PC-9 (cell line): ENCODE results near the gene CDAN1. TPM values are rescaled to one million over a fixed set of nuclear protein-coding genes. Genes with fewer than 3 reads are reported as not detected.

Experiments used
- BruUV-seq: library from RNA; stranded (reverse); fragments of 400-500 nt; replicated peaks from 2 replicates; lab custom pipeline; 2021; lab: Mats Ljungman, UMichigan
- CTCF ChIA-PET: fragments of 300-600 bp; sonication (Branson Sonifier 250); formaldehyde crosslinking; loops from one replicate; lab custom pipeline; 2022; ENCODE audit warnings: antibody characterized with exemption; lab: Charles Lee
- POLR2A ChIA-PET: fragments of 300-600 bp; sonication (Branson Sonifier 250); formaldehyde crosslinking; loops from one replicate; lab custom pipeline; 2022; ENCODE audit warnings: antibody characterized with exemption; ENCODE audit not compliant: unreplicated experiment; lab: Charles Lee
- DNase-seq, 2 experiments: peaks; one replicate each; pipeline versions ENCODE4 v3.0.0 to v3.0.0-alpha.2; 2015 to 2022; ENCODE audit warnings: mixed read lengths in 1 of 2
- H2AFZ ChIP-seq: fragments of 200-600 bp; sonication (generic); 2 replicates; pipeline ENCODE4 v1.8.1; 2017; ENCODE audit warnings: antibody characterized with exemption
- H3F3A ChIP-seq: fragments of 200-600 bp; sonication (generic); 2 replicates; pipeline ENCODE4 v1.8.1; 2017; ENCODE audit warnings: antibody characterized with exemption, mild to moderate bottlenecking, low read depth; ENCODE audit not compliant: insufficient read depth
- H3K27ac ChIP-seq: fragments of 200-600 bp; sonication (generic); 2 replicates; pipeline ENCODE4 v1.6.1; 2016; ENCODE audit warnings: mixed run types
- H3K27me3 ChIP-seq: fragments of 200-600 bp; sonication (generic); 2 replicates; pipeline ENCODE4 v1.6.1; 2016; ENCODE audit warnings: low read depth, mixed run types; ENCODE audit not compliant: insufficient read depth
- H3K36me3 ChIP-seq: fragments of 200-600 bp; sonication (generic); 2 replicates; pipeline ENCODE4 v1.6.1; 2016; ENCODE audit warnings: low read depth, mixed run types
- H3K4me1 ChIP-seq: fragments of 200-600 bp; sonication (generic); replicated peaks from 2 replicates; pipeline ENCODE4 v1.6.1; 2016; ENCODE audit warnings: mixed run types; ENCODE audit not compliant: insufficient read depth
- H3K4me2 ChIP-seq: fragments of 200-600 bp; sonication (generic); 2 replicates; pipeline ENCODE4 v1.6.1; 2017; ENCODE audit warnings: mixed run types
- H3K4me3 ChIP-seq: fragments of 200-600 bp; sonication (generic); 2 replicates; pipeline ENCODE4 v1.6.1; 2016; ENCODE audit warnings: mixed run types
- H3K79me2 ChIP-seq: fragments of 200-600 bp; sonication (generic); 2 replicates; pipeline ENCODE4 v1.6.1; 2017; ENCODE audit warnings: low read depth, mixed run types
- H3K9me2 ChIP-seq: fragments of 200-600 bp; sonication (generic); 2 replicates; pipeline ENCODE4 v1.8.1; 2017; ENCODE audit warnings: mild to moderate bottlenecking; ENCODE audit not compliant: insufficient read depth
- H3K9me3 ChIP-seq: fragments of 200-600 bp; sonication (generic); 2 replicates; pipeline ENCODE4 v1.8.1; 2016; ENCODE audit warnings: low read depth; ENCODE audit not compliant: insufficient read depth
- H4K20me1 ChIP-seq: fragments of 200-600 bp; sonication (generic); 2 replicates; pipeline ENCODE4 v1.8.1; 2017; ENCODE audit not compliant: insufficient read depth
- EZH2 ChIP-seq: fragments of 200-600 bp; sonication (generic); IDR thresholded peaks from 2 replicates; pipeline ENCODE4 v1.8.0; 2017; ENCODE audit warnings: antibody characterized with exemption, low read depth
- intact Hi-C: fragments of 100-400 bp; cut with micrococcal nuclease; formaldehyde crosslinking; loops from one replicate; pipeline ENCODE4 v1.10.0; 2022; ENCODE audit not compliant: unreplicated experiment
- total RNA-seq: library from RNA; stranded (reverse); gene quantifications from 2 replicates; pipeline ENCODE4 v1.2.3, GENCODE V29; 2021
- TF ChIP-seq, protein P1 (sequence below): fragments of 200-600 bp; sonication (generic); conservative IDR thresholded peaks from 2 replicates; pipeline ENCODE4 v1.6.1; 2017; ENCODE audit warnings: mixed run types, antibody characterized with exemption, mild to moderate bottlenecking, moderate library complexity

The CDAN1 gene
- total RNA-seq, 1 experiment from 2014 or later: 23.4 TPM

GRCh38 chr15:42707068-42707467 is 29.9 kb downstream of the CDAN1 start:
- CTCF ChIA-PET: interaction anchor here (1.2 kb wide), 1 partner anchor 15 kb away, joined by 3 read pairs; no protein-coding TSS in a partner anchor

GRCh38 chr15:42705336-42705735 is 31.6 kb downstream of the CDAN1 start:
- H3K9me2 ChIP-seq: no peaks in the 10 kb centered on the region
- TF ChIP-seq, protein P1, sequence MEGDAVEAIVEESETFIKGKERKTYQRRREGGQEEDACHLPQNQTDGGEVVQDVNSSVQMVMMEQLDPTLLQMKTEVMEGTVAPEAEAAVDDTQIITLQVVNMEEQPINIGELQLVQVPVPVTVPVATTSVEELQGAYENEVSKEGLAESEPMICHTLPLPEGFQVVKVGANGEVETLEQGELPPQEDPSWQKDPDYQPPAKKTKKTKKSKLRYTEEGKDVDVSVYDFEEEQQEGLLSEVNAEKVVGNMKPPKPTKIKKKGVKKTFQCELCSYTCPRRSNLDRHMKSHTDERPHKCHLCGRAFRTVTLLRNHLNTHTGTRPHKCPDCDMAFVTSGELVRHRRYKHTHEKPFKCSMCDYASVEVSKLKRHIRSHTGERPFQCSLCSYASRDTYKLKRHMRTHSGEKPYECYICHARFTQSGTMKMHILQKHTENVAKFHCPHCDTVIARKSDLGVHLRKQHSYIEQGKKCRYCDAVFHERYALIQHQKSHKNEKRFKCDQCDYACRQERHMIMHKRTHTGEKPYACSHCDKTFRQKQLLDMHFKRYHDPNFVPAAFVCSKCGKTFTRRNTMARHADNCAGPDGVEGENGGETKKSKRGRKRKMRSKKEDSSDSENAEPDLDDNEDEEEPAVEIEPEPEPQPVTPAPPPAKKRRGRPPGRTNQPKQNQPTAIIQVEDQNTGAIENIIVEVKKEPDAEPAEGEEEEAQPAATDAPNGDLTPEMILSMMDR: no peak
- TF ChIP-seq EZH2: no peak
- no peaks in the 10 kb centered on the region for H3F3A ChIP-seq
- no peak for DNase-seq
- no peaks in the 10 kb centered on the region for H4K20me1 ChIP-seq
- H3K9me3 ChIP-seq: no peaks in the 10 kb centered on the region
- POLR2A ChIA-PET: no interaction called here
- intact Hi-C loops: loop anchor here (2.0 to 5.0 kb wide), 2 partner anchors 499 to 582 kb away; no protein-coding TSS in a partner anchor
- H3K4me3 ChIP-seq: no peak overlapping the region
- H3K36me3 ChIP-seq: no peaks in the 10 kb centered on the region
- no peaks in the 10 kb centered on the region for H3K27me3 ChIP-seq
- no peak overlapping the region for H3K4me2 ChIP-seq
- H3K4me1 ChIP-seq: no peaks in the 10 kb centered on the region; the same call in 1 of the 2 replicates
- CTCF ChIA-PET: interaction anchor here (0.6 kb wide), 2 partner anchors 37 to 220 kb away, joined by 3 to 5 read pairs; no protein-coding TSS in a partner anchor
- no TSS peak for BruUV-seq
- H3K79me2 ChIP-seq: no peaks in the 10 kb centered on the region
- no peak overlapping the region for H2AFZ ChIP-seq
- H3K27ac ChIP-seq: no peak overlapping the region

More at GRCh38 chr15:42707068-42707467, 29.9 kb downstream of the CDAN1 start:
- H4K20me1 ChIP-seq: no peaks in the 10 kb centered on the region
- no peaks in the 10 kb centered on the region for H3K36me3 ChIP-seq
- H3K4me3 ChIP-seq: no peak overlapping the region
- TF ChIP-seq, protein P1: no peak
- TF ChIP-seq EZH2: no peak
- no peaks in the 10 kb centered on the region for H3K9me3 ChIP-seq
- no peaks in the 10 kb centered on the region for H3K9me2 ChIP-seq
- no peaks in the 10 kb centered on the region for H3F3A ChIP-seq
- POLR2A ChIA-PET: no interaction called here
- intact Hi-C loops: loop anchor here (5.0 kb wide), 1 partner anchor 580 kb away; no protein-coding TSS in a partner anchor
- H3K27ac ChIP-seq: no peak overlapping the region
- no peak overlapping the region for H3K4me2 ChIP-seq
- no peaks in the 10 kb centered on the region for H3K79me2 ChIP-seq
- no peak overlapping the region for H2AFZ ChIP-seq
- DNase-seq: peak in 1 of 2 experiments; percentile 60
- H3K4me1 ChIP-seq: no peaks in the 10 kb centered on the region; the same call in 1 of the 2 replicates
- no TSS peak for BruUV-seq
- no peaks in the 10 kb centered on the region for H3K27me3 ChIP-seq

- H2AFZ ChIP-seq: no peak overlapping the region
- no TSS peak for BruUV-seq
- no peaks in the 10 kb centered on the region for H4K20me1 ChIP-seq
- TF ChIP-seq, protein P1: peak; percentile 75
- TF ChIP-seq EZH2: no peak
- POLR2A ChIA-PET: no interaction called here
- no peak overlapping the region for H3K4me3 ChIP-seq
- no peaks in the 10 kb centered on the region for H3K36me3 ChIP-seq
- no peak overlapping the region for H3K4me2 ChIP-seq
- H3K27ac ChIP-seq: no peak overlapping the region
- H3K79me2 ChIP-seq: no peaks in the 10 kb centered on the region
- H3K4me1 ChIP-seq: no peaks in the 10 kb centered on the region; the same call in 1 of the 2 replicates
- H3K9me3 ChIP-seq: no peaks in the 10 kb centered on the region
- no peaks in the 10 kb centered on the region for H3K9me2 ChIP-seq
- intact Hi-C loops: loop anchor here (1.0 to 5.0 kb wide), 3 partner anchors 222 to 500 kb away; partner anchors contain the start of gene CCNDBP1
- DNase-seq: peak in 1 of 2 experiments; percentile 67
- no peaks in the 10 kb centered on the region for H3F3A ChIP-seq
- H3K27me3 ChIP-seq: no peaks in the 10 kb centered on the region
- CTCF ChIA-PET: no interaction called here
These were observed 32.4 kb downstream of the CDAN1 start for GRCh38 chr15:42704492-42704926.
